HEK293T (cell line): Measurements from ENCODE around the gene TRIM59.

Experiments
- SP1 ChIP-seq: fragments of 450-650 bp; IDR thresholded peaks from 2 replicates; pipeline ENCODE4 v1.6.1; 2017
- TF ChIP-seq, protein P1 (sequence below): fragments of 450-650 bp; IDR thresholded peaks from 2 replicates; pipeline ENCODE4 v1.6.1; 2016

GRCh38 chr3:160409812-160410610 lies 39.6 kb downstream of the TRIM59 start:
- TF ChIP-seq, protein P1, sequence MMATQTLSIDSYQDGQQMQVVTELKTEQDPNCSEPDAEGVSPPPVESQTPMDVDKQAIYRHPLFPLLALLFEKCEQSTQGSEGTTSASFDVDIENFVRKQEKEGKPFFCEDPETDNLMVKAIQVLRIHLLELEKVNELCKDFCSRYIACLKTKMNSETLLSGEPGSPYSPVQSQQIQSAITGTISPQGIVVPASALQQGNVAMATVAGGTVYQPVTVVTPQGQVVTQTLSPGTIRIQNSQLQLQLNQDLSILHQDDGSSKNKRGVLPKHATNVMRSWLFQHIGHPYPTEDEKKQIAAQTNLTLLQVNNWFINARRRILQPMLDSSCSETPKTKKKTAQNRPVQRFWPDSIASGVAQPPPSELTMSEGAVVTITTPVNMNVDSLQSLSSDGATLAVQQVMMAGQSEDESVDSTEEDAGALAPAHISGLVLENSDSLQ: no peak
- TF ChIP-seq SP1: no peak
